Ecto neural progenitor cell (in vitro differentiated cells): Measurements from ENCODE around the gene GGT6.

Source experiments
- DNase-seq: peaks from one replicate; pipeline ENCODE4 v3.0.0-alpha.2; 2018; ENCODE audit warnings: low spot score

GGT6 gene

DNA sequence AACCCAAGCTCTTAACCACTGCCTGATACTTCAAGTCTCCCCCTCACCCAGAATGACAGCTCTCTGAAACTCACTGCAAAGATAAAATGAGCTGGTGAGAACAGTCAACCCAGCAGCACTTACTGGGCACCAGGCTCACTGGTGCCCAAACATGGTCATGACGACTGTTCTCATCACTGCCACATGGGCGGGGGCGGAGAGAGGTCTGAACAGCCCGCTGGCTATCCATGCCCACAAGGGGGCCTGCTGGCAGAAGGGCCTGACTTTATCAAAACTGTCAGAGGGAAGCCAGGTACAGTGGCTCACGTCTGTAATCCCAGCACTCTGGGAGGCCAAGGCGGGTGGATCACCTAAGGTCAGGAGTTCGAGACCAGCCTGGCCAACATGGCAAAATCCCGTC lies 9.2 kb downstream of the GGT6 start:
- DNase-seq = no peak

DNA sequence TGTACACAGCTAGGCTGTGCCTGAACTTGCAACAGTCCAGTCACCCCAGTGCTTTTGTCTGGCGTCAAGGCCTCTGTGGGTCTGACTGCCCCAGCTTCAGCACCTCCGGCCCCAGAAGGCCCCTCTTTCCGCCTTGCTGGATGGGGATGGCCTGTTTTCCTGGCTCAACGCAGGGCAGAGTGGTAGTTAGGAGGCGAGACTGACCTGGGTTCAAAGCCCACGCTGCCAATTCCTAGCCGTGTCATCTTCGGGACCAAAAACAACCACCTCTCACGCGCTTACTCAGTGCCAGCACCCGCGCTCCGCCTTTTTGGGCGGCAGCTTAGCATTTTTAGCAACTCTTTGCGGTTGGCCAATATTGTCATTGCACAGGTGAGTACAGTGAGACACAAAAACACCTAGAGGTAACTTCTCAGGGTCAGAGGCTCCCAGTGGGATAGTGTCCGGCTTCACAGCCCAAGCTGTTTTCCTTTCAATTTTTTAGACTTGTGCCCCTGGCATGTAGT lies 9.8 kb downstream of the GGT6 start:
- DNase-seq = no peak

DNA sequence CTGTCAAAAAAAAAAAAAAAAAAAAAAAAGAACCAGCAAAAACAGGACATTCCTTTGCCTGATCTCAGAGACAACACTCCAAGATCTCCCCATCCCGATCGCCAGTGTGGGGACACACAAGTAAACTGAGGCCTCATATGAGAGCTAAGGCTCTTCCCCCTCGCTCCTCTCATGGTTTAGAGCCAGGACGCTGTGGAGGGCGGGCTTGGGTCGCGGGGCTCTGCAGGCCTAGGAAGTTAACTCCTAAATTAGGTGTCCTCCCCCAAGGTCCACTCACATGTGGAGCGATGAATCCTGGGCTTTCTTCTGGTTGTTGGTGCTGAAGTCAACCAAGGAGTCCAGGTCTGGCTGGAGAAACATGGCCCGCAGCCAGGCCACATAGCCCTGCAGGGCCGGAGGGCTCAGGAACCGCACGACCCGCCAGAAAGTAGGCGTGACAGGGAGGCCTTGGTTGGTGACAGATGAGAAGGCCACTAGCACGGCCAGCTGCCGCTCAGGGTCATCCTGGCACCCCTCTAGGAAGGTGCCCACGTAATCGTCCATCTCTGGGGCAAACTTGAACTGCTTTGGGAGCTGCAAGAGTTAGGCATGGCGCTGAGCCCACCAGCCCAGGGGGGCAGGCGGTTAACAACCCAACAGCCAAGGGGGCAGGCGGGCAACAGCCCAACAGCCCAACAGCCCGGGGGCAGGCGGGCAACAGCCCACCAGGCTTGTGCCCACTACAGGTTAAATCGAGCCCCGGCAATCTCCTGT lies 10.4 kb downstream of the GGT6 start:
- no peak for DNase-seq

DNA sequence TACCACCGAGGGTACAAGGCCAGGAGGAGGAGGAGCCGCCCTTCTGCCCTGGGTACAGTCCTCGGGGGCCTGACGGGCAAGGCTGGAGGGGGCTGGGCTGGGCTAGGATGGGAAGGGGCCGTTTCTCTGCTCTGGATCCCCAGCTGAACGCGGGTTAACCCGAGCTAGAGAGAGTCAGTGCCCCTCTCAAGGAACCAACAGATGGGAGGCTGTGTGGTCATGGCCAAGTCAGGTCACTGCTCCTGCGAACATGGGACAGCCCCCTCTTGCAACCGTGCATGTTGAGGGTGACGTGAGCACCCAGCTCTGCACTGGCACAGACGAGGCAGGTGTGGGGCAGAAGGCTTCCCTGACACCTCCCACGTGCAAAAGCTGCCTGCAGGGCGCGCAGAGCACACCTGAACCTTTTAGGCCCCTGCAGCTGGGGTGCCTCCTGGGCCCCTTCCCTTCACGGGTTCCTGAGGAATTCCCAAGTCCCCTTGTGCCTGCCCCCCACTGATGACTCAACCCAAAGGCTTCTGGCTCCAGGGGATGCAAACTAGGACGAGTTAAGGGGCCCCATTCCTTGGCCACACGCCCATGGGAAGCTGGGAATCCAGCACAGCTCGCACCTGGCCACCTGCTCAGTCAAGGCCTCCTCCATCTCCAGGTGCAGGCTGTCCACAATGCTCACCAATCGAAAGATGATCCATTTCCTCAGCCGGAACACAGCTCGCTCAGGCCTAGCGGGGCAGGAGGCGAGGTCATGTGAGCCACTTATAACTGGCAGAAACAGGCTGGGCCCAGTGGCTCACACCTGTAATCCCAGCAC lies 11.5 kb downstream of the GGT6 start:
- DNase-seq = no peak

DNA sequence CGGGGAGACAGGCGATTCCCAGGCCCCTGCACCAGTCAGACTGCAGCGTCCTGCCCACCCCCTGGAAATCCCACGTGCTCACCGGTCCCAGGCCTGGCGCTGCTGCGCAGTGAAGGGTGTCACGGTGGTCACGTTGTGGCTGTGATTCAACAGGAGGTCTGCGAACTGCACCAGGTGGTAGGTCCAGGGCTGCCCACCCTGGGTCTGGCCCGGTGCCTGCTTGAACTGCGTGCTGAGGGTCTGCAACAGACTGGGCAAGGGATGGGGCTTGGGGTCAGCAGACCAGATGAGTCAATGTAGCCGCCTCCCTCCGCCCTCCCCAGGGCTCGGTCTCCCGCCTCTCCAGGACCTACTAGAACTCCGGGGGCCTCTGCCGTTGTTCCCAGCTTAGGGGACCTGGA lies 12.3 kb downstream of the GGT6 start:
- DNase-seq = no peak

DNA sequence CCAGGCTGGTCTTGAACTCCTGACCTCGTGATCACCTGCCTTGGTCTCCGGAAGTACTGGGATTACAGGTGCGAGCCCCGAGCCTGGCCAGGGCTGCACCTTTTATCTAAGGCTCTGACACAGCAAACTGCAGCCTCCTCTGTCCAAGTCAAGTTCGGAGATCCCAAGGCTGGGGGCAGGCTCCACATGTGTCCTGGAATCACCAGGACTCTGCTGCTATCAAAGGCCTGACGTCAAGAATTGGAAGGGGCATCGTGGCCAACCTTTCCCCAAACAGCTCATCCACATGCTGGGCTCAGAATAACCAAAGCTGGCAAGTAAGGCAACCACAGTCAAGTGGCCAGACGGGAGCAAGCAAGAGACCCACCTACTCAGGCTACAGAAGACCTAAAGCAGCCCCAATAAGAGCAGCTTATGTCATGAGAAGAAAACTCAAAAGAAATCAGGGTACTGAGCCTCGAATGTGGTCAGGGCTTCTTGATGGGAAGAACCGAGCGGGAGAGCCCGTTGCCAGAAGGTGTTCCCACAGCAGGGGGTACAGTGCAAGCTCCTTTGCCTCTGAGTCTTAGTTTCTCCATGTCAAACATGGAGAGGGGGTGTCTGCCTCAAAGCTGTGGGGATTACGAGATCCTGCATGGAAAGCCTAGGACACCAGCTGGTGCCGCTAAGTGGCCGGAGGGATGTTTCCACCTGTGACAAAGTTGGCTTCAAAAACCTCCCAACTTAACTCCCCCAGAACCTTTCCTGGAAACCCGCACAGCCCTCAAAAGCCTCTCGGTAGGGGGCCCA lies 13.1 kb downstream of the GGT6 start:
- DNase-seq = no peak

DNA sequence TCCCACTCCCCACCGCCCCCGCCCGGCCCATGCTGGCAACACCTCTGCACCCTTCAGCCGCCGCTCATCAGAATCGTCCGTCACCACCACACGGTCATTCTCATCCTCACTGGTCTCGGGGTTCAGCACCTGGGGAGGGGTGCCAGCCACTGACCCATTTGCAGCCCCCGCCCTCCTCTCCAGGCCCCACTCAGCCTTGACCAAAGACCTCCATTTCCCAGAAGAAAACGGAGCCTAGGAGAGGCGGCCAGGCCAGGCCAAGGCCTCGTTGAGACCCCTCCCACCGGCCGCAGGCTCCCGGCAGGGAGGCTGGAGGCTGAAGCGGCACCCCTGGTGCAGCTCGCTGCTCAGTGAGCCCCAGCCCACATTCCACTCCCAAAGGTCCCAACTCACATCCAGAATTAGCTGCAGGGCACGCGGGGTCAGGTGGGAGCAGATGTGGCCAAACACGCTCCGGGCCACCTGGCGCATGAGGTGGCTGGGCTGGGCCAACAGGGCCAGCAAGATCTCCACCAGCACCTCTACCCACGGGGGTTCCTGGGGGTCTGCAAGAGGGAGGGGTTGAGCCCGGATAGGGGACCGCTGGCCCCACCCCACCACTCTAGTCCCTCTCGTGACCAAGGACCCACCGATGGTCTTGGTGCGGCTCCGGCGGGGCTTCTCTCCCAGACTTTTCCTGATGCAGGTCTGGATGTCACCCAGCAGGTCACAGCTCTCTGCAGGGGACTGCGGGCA lies 15.0 kb downstream of the GGT6 start:
- no peak for DNase-seq

DNA sequence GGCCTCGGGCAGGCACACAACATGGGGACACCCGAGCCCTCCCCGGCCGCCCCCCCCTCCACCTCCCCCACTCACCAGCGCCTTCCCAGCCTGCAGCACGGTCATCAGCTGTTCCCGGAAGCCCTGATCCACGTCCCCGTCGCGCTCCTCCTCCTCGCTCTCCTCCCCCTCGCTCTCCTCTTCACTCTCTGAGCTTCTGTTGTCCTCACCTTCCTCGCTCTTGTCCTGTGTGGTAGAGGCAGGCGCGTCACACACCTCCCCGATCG lies 15.5 kb downstream of the GGT6 start:
- no peak for DNase-seq

DNA sequence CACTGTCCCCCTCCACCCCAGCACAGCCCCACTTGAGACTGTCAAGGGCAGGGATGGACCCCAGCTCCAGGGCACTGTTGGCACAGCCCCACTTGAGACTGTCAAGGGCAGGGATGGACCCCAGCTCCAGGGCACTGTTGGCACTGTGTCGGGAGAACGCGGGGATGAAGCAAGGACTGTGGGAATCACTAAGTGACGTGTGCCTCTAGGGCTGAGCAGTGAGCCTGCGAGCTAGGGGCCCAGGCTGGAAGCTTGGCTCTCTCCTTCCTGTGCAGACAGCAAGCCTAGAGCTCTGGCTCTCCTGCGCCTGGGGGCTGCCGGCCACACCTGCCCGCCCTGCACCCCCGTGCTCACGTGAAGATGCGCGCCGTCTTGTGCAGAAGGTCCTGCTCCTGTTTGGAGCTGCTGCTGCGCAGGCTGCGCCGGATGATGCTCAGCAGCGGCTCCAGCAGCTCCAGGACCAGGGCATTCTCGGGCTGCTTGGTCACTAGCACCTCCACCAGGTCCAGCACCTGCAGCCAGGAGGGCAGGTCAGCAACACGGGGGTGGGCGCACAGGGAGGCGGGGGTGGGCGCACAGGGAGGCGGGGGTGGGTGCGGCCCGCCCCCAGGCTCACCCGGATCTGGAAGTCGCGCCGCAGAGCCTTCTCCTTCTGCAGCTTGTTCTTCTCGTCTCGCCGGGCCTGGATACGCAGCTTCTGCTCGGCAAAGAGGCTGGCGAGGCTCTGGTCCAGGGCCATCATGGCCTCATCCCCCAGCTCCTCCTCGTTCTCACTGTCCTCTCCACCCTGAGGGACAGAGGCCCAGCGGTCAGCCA lies 16.0 kb downstream of the GGT6 start:
- no peak for DNase-seq

DNA sequence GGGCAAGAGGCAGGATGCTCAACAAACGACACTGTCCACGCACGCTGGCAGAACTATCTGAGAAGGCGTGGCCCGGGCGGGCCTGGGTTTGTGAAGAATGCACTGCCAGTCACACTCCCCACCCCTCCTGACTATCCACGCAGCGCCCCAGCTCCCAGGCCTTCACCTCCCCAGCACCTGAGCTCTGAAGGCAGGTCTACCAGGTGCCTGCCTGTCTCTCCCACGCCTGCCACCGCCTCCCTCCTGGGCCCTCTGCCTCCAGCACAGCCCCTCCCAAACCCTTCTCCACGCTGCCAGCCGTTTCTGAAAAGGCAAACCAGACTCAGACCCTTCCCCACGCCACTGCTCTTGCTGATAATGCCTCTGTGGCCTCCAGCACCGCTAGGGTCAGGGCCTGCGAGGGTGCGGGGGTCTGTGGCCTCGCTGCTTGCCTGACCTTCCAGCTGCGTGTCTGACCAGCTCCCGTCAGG lies 16.8 kb downstream of the GGT6 start:
- DNase-seq = no peak

DNA sequence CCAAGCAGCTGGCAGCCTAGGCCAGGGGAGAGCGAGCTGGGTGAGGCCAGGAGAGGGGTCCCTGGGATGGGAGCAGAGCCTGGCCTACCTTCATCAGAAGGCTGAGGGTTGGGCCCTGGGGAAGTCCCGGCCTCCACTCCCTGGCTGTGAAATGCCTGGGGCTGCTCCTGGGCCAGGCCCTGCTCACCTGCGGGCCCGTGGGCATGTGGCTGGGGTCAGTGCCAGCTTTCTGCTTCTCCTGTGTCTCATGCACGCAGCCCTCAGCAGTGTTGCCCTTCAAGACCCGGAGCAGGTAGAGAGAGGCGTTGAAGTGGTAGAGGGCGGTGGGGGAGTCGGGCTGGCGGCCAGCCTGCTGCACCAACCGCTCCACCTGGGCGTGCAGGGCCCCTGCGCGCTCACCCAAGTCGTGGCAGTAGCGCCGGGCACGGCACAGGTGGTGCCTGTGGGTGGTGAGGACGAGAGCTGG lies 17.6 kb downstream of the GGT6 start:
- no peak for DNase-seq

DNA sequence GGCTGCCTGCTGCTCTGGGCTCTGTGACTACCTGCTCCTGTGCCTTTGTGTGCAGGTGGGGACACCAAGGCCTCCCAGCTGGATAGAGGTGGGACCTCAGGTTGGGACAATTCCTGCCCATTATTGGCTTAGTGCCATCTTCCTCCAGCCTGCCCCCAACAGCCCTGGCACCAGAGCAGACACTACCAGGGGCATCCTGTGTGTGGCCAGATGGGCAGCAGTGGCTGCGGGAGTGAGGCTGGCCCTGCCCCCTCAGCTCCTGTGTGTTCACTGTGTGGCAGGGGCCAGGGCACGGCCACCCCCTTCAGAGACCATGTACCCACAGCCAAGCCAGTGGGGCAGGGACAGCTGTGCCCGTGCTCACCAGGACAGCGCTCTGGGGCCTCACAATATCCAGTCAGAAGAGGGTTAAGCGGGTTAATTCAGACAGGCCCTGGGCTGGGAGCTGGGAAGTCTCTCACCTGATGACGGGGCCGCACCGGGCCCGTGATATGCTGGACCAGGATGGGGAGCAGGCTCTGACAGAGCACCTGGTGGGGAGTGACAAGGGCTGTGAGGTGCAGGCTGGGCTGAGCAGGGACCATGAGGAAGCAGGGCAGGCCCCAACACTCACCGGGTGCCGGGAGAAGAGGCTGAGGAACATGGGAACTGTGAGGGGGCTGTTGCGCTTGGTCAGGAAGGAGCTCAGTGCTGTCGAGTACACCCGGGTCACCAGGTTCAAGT lies 18.2 kb downstream of the GGT6 start:
- no peak for DNase-seq

DNA sequence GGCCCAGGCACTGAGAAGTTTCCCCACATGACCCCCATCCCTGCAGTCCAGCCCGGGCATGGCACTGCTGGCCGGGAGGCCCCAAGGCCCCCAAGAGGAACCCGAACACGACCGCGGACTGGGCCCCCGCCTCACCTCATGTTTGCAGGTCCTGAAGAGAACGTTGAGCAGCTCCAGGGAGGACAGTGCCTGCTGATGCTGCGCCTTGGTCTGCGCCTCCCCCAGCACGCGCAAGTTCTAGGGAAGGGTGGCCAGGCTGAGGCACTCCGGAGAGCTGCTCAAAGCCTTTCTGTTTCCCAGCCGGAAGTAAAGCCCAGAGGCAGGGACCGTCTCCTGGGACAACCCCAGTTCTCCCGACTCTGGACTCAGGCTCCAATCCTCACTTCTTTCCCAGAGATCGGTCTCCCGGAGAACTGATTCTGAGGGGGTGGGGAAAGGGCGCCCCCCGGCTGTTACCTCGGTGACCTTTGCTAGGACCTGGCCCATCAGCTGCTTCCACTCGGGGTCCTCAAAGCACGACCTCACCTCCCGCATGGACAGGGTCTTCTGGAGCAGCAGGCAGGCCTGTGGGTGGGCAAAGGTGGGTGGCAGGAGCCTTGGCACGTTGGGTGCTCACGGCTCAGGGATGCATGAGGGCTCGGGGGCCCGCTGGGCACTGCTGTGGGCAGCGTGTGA lies 18.9 kb downstream of the GGT6 start:
- no peak for DNase-seq

DNA sequence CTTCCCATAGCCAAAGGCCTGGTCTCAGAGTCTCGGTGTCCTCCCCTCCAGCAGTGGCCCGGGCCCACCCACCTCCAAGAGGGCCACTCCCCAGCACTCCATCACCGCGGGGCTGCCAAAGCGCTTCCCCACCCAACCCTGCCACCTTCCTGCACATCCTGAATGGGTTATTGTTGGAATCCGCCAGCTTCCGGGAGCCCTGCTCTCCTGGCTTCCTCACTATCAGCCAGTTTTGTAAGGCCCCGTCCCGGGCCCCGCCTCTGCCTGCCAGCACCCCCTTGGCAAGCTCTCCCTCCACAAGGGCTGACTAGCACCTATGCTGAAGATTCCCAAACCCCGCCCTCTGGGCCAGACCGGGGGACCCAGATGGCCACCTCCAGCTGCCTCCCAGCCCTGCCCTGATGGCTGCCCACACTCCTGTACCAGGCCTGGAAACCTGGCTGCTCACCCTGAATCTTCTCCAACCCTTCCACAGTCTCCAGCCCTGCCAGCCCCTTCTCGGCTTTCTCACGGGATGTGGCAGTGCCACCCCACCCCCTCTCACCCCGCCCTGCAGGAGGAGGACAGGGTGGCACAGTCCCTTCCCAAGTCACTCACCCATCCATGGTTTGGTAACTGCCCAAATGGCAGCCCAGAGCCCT lies 19.6 kb downstream of the GGT6 start:
- no peak for DNase-seq

DNA sequence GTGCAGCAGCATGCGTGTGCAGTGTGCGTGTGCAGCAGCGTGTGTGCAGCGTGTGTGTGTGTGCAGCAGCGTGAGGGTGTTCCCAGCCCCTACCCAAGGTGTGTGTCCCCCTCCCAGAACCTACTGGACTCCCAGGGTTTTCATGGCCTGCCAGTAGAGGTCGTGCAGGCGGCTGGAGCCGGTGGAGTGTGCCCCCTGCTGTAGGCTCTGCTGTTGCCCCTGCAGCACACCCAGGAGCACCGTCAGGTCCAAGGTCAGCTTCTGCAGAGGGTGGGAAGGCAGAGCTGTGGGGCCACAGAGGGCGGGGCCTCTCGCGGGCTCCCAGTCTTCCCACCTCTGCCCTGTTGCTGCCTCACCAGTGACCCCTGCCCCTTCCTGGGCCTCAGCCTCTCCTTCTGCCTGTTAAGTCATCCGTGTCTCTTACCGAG lies 20.1 kb downstream of the GGT6 start:
- no peak for DNase-seq

DNA sequence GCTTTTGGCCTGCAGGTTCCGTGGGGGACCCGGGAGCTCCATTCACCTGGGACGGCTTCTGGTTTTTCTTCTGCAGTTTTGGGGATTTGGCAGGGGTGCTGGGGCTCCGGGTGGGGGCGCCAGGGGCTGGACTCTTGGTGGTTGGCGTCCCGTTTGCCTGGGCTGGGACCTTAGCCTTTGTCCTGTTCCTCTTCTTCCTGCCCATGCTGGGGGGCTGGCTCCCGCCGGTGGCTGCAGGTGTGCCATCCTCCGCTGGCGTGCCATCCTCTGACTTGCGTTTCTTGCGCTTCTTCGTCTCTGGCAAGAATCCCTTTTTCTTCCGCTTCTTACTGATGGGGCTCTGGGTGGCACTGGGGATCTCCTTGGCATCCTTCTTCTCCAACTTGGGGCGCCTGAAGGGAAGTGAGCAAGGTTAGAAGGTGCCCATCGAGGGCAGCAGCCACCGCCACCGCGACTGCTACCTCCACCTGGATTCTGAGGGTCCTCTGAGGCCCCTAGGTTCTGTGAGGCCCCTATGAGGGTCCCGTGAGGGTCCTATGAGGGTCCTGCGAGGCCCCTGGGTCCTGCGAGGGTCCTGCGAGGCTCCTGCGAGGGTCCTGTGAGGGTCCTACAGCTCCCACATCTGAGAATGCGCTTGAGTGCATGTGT lies 20.7 kb downstream of the GGT6 start:
- DNase-seq = no peak

DNA sequence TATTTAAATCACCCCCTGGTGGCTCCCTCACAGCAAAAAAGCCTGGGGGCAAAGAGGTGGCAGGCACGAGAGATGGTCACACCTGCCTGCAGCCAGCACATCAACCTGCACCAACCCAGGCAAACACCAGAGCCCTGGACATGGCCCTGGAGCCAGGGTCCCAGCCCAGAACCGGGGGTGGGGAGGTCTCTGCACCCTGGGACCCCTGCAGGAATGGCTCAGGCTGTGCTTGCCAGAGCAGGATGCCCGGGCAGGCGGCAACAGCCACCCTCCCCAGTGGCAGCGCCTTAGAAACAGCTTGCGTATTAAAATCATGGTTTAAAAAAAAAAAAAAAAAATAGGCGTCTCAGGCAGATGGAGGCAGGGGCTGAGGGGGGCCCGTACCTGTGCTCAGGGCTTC lies 21.4 kb downstream of the GGT6 start:
- no peak for DNase-seq

DNA sequence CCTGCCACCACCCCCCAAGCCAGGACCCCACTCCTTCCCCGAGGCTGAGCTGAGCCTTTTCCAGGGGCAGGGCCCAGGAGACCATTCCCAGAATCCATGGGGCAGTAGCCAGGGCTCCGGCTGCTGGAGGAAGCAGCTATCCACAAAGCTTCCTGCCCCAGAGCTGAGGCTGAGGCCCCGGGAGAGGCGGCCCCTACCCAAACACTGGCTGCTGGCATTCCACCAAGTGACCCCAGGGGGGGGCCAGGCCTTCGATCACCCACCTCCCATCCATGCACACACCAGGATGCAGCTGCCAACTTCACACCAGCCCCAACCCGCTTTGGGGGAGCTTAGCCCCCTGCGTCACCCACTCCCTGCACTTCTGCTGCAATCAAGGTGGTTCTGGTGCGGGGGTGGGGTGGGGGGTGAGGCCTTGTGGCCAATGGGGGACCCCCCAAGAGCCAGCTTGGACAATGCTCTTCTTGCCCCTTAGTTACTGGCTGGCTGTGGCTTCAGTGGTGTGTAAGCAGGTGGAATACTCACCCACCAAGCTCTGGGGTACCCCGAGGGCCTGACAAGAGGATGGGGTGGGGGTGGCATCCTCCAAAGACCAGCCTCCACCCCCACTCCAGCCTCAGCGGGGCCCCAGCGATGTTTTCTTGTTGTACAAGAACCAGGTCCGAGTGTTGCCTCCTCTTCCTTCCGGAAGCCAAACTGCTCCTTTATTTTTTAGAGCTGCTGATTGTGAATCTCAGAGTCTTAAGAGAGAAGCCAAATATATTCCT lies 22.0 kb downstream of the GGT6 start:
- DNase-seq = no peak
